H1 (cell line): Measurements from ENCODE around the gene STEAP4.

Source experiments
- CEBPB ChIP-seq: IDR thresholded peaks from 2 replicates; pipeline ENCODE4 v1.6.1; 2012; ENCODE audit warnings: low read depth, low read length
- CHD2 ChIP-seq: IDR thresholded peaks from 2 replicates; pipeline ENCODE4 v1.6.1; 2012; ENCODE audit warnings: low read length, improper control_type of control experiment
- EP300 ChIP-seq, 2 experiments: IDR thresholded peaks; 1 replicate in 1 of 2; 2 replicates in 1 of 2; pipeline ENCODE4 v1.6.1; 2011 to 2012; ENCODE audit warnings: low read depth in 2 of 2, low read length in 2 of 2, mild to moderate bottlenecking in 2 of 2, borderline replicate concordance in 1 of 2, inconsistent platforms in 1 of 2, moderate library complexity in 1 of 2
- NRF1 ChIP-seq: IDR thresholded peaks from 2 replicates; pipeline ENCODE4 v1.6.1; 2011; ENCODE audit warnings: mild to moderate bottlenecking, low read depth, low read length, improper control_type of control experiment
- RNF2 ChIP-seq: fragments of 200-900, 300-1000 bp; sonication (generic); IDR thresholded peaks from 2 replicates; pipeline ENCODE4 v1.7.1; 2016; ENCODE audit warnings: borderline replicate concordance, low read depth, mild to moderate bottlenecking, antibody characterized with exemption, low read length; ENCODE audit not compliant: poor library complexity, severe bottlenecking; ENCODE audit errors: missing control alignments
- TBP ChIP-seq: IDR thresholded peaks from 2 replicates; pipeline ENCODE4 v1.6.1; 2011; ENCODE audit warnings: low read depth, low read length, improper control_type of control experiment
- ZNF274 ChIP-seq: IDR thresholded peaks from 2 replicates; pipeline ENCODE4 v1.7.0; 2012; ENCODE audit warnings: low read length, borderline replicate concordance; ENCODE audit errors: extremely low read depth
- TF ChIP-seq, protein P1 (sequence below), 3 experiments: IDR thresholded peaks; 1 replicate in 2 of 3; 2 replicates in 1 of 3; pipeline versions ENCODE4 v1.5.1 to v1.6.1; 2011; ENCODE audit warnings: low read length in 3 of 3, mild to moderate bottlenecking in 3 of 3, inconsistent platforms in 2 of 3, low read depth in 1 of 3, moderate library complexity in 1 of 3; ENCODE audit not compliant: insufficient read depth in 1 of 3; ENCODE audit errors: control extremely low read depth in 1 of 3

DNA sequence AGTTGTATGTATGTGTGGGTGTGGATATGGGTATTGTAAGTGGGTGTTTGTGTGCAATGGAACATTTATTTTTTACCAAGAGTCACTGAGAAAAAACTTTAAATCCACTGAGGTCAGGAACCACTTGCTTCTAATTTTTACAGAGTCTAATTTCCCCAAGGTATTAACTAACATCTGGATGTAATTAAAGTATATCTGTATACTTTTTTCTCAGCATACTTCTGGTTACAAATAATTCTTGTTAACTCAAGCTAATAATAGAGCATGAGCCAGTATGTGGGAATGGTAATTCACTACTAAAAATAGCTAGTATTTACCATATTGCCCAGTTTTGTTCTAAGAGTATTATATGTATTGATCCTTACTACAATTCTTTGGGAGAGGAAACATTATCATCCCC is 24.6 kb upstream of the STEAP4 start:
- no peak for TF ChIP-seq CHD2
- no peak for TF ChIP-seq RNF2
- no peak for TF ChIP-seq TBP
- TF ChIP-seq, protein P1, sequence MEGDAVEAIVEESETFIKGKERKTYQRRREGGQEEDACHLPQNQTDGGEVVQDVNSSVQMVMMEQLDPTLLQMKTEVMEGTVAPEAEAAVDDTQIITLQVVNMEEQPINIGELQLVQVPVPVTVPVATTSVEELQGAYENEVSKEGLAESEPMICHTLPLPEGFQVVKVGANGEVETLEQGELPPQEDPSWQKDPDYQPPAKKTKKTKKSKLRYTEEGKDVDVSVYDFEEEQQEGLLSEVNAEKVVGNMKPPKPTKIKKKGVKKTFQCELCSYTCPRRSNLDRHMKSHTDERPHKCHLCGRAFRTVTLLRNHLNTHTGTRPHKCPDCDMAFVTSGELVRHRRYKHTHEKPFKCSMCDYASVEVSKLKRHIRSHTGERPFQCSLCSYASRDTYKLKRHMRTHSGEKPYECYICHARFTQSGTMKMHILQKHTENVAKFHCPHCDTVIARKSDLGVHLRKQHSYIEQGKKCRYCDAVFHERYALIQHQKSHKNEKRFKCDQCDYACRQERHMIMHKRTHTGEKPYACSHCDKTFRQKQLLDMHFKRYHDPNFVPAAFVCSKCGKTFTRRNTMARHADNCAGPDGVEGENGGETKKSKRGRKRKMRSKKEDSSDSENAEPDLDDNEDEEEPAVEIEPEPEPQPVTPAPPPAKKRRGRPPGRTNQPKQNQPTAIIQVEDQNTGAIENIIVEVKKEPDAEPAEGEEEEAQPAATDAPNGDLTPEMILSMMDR (IDR thresholded peaks at IDR 0.05; ENCODE audit: control extremely low read depth in 1 of 3, insufficient read depth in 1 of 3, low read depth in 1 of 3, low read length in 3 of 3): no peak
- no peak for TF ChIP-seq CEBPB
- no peak for TF ChIP-seq NRF1
- TF ChIP-seq ZNF274: no peak
- no peak for TF ChIP-seq EP300 (IDR thresholded peaks at IDR 0.05; ENCODE audit: borderline replicate concordance in 1 of 2, low read depth in 2 of 2, low read length in 2 of 2)
